GM13977 (cell line): ENCODE results near the gene ABCF2.

Source experiments
- DNase-seq: peaks from one replicate; pipeline ENCODE4 v3.0.0; 2012; ENCODE audit warnings: low spot score
- CTCF ChIP-seq: IDR thresholded peaks from 2 replicates; pipeline ENCODE4 v1.5.1; 2012; ENCODE audit warnings: mild to moderate bottlenecking, control low read depth; ENCODE audit not compliant: insufficient read depth; ENCODE audit errors: extremely low read depth, missing control alignments
- in situ Hi-C: fragments of 300-500 bp; cut with MboI; formaldehyde crosslinking; loops from one replicate; pipeline ENCODE4 v1.12.0; 2022; ENCODE audit warnings: low sequenced_read_pairs, low pct_unique_long_range_greater_than_20kb, mixed read lengths, inconsistent platforms; ENCODE audit not compliant: unreplicated experiment

Gene ABCF2

GRCh38 chr7:151191544-151191943 is 35.5 kb downstream of the ABCF2 start:
- in situ Hi-C loops: no loop called here
- TF ChIP-seq CTCF: no peak
- DNase-seq: no peak

GRCh38 chr7:151189038-151189437 is 38.0 kb downstream of the ABCF2 start:
- in situ Hi-C loops: no loop called here
- DNase-seq: no peak
- no peak for TF ChIP-seq CTCF

- no peak for DNase-seq
- no peak for TF ChIP-seq CTCF
- in situ Hi-C loops: no loop called here
Observed at GRCh38 chr7:151188252-151188542, 38.8 kb downstream of the ABCF2 start.

- no peak for DNase-seq
- no peak for TF ChIP-seq CTCF
- in situ Hi-C loops: no loop called here
Observed at GRCh38 chr7:151187409-151188251, 39.4 kb downstream of the ABCF2 start.

GRCh38 chr7:151186640-151187408 is 40.2 kb downstream of the ABCF2 start, which contains the start of gene ASB10:
ASB10 (minus strand) TSS chr7:151187250; CDS start chr7:151187130, 120 bp downstream.
- no peak for TF ChIP-seq CTCF
- in situ Hi-C loops: no loop called here
- DNase-seq: no peak

- in situ Hi-C loops: no loop called here
Observed at GRCh38 chr7:151185762-151186639, 41.0 kb downstream of the ABCF2 start.

More at GRCh38 chr7:151185762-151186639, 41.0 kb downstream of the ABCF2 start:
- DNase-seq: no peak
- TF ChIP-seq CTCF: no peak
